Measurements from ENCODE around the gene ADAM23. TPM values are rescaled to one million over a fixed set of nuclear protein-coding genes. Genes with fewer than 3 reads are reported as not detected.

Gene ADAM23
- total RNA-seq, 6 donors from 2014 or later, result 0.15 to 3.5 (median 0.89) TPM; not detected in 1

DNA sequence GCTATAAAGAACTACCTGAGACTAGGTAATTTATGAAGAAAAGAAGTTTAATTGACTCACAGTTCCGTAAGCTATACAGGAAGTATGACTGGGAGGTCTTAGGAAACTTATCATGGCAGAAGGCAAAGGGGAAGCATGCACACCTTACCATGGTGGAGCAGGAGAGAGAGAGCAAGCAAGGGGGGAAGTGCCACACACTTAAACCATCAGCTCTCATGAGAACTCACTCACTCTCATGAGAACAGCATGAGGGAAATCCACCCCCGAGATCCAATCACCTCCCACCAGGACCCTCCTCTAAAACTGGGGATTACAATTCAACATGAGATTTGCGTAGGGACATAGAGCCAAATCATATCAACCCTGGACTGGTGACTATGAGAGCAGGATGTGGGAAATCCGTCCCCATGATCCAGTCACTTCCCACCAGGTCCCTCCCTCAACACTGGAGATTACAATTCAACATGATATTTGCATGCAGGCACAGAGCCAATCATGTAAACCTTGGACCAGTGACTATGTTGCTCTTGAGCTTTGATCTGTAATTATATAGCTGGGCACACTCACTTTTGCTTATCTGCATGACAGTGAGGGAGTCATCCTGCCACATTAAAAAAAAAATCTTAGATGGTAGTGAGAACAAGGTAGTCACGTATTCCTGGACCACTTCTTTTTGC lies 12.9 kb downstream of the ADAM23 start:
- WGBS, 2 donors, result 71 to 78% methylated on average over 3 to 5 of the region's 5 CpGs
- no peak overlapping the region for H3K27ac ChIP-seq
- no peaks in the 10 kb centered on the region for H3K27me3 ChIP-seq
- DNase-seq, result no peak
- H3K36me3 ChIP-seq, result no peaks in the 10 kb centered on the region
- ATAC-seq (ENCODE audit: low FRiP score in 2 of 2), result no peak
- H3K9me3 ChIP-seq, result no peaks in the 10 kb centered on the region
- no peak overlapping the region for H3K4me3 ChIP-seq
- TF ChIP-seq EP300 (IDR thresholded peaks at IDR 0.05) (no peak), CTCF (IDR thresholded peaks at IDR 0.05) (no peak), POLR2A (IDR thresholded peaks at IDR 0.05) (no peak), POLR2AphosphoS5 (IDR thresholded peaks at IDR 0.05) (no peak)
- H3K4me1 ChIP-seq, result no peaks in the 10 kb centered on the region

- Histone ChIP-seq H3K36me3 (no peaks in the 10 kb centered on the region), H3K27me3 (no peaks in the 10 kb centered on the region), H3K4me3 (no peak overlapping the region), H3K4me1 (no peaks in the 10 kb centered on the region), H3K27ac (no peak overlapping the region), H3K9me3 (no peaks in the 10 kb centered on the region)
- WGBS, 2 donors, result 23 to 27% methylated on average over 2 of the region's 2 CpGs
- DNase-seq (no peak), ATAC-seq (ENCODE audit: low FRiP score in 2 of 2) (no peak)
- TF ChIP-seq POLR2AphosphoS5 (IDR thresholded peaks at IDR 0.05) (no peak), POLR2A (IDR thresholded peaks at IDR 0.05) (no peak), CTCF (IDR thresholded peaks at IDR 0.05) (no peak), EP300 (IDR thresholded peaks at IDR 0.05) (no peak)
Measured at GRCh38 chr2:206457188-206457634, 13.9 kb downstream of the ADAM23 start.

- no peak overlapping the region for H3K4me3 ChIP-seq
- ATAC-seq (ENCODE audit: low FRiP score in 2 of 2) (no peak), DNase-seq (no peak)
- H3K27me3 ChIP-seq, result no peaks in the 10 kb centered on the region
- H3K27ac ChIP-seq, result no peak overlapping the region
- H3K9me3 ChIP-seq, result no peaks in the 10 kb centered on the region
- H3K36me3 ChIP-seq, result no peaks in the 10 kb centered on the region
- whole genome bisulfite sequencing, 2 donors, result 43% methylated on average over 6 of the region's 6 CpGs
- TF ChIP-seq EP300 (IDR thresholded peaks at IDR 0.05) (no peak), CTCF (IDR thresholded peaks at IDR 0.05) (no peak), POLR2AphosphoS5 (IDR thresholded peaks at IDR 0.05) (no peak)
- no peaks in the 10 kb centered on the region for H3K4me1 ChIP-seq
Measured at GRCh38 chr2:206462240-206462854, 19.0 kb downstream of the ADAM23 start.

DNA sequence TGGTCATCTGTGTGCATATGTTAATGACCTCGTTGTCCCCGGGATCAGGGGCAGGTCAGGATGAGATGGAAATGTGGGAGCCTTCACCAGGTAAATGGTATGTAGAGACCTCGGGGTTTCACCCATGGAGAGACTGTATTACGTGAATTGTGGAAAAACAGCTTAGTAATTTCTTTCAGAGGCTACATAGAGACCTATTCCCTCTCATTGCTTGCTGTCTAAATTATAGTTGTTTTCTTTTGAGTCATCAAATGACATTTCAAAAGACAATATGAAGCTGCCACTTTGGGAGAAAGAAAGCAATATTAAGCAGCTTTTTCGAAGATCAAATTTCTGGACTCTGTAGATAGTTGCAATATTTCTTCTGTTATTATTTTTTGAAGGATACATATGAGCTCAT lies 20.4 kb downstream of the ADAM23 start:
- H3K4me1 ChIP-seq, result no peaks in the 10 kb centered on the region
- H3K27ac ChIP-seq, result no peak overlapping the region
- H3K9me3 ChIP-seq, result peaks cover 0 to 5% (median 0%) of the 10 kb centered on the region in 4 donors
- TF ChIP-seq POLR2AphosphoS5 (IDR thresholded peaks at IDR 0.05) (no peak), EP300 (IDR thresholded peaks at IDR 0.05) (no peak), POLR2A (IDR thresholded peaks at IDR 0.05) (no peak)
- H3K27me3 ChIP-seq, result no peaks in the 10 kb centered on the region
- H3K4me3 ChIP-seq, result no peak overlapping the region
- WGBS, 2 donors, result 86 to 91% methylated on average over 5 of the region's 5 CpGs
- no peak for ATAC-seq (ENCODE audit: low FRiP score in 2 of 2)
- no peak for DNase-seq
- H3K36me3 ChIP-seq, result no peaks in the 10 kb centered on the region

- TF ChIP-seq POLR2AphosphoS5 (IDR thresholded peaks at IDR 0.05), result no peak
- TF ChIP-seq CTCF (IDR thresholded peaks at IDR 0.05), result no peak
- no peak for TF ChIP-seq POLR2A (IDR thresholded peaks at IDR 0.05)
- no peak for TF ChIP-seq EP300 (IDR thresholded peaks at IDR 0.05)
- WGBS, 2 donors, result 83% methylated on average over 2 of the region's 2 CpGs
- ATAC-seq (ENCODE audit: low FRiP score in 2 of 2), result no peak
Measured at GRCh38 chr2:206464597-206464996, 21.3 kb downstream of the ADAM23 start.

More at GRCh38 chr2:206464597-206464996, 21.3 kb downstream of the ADAM23 start:
- no peaks in the 10 kb centered on the region for H3K36me3 ChIP-seq
- H3K9me3 ChIP-seq, result peaks cover 0 to 5% (median 0%) of the 10 kb centered on the region in 4 donors
- H3K27me3 ChIP-seq, result no peaks in the 10 kb centered on the region
- H3K4me3 ChIP-seq, result no peak overlapping the region
- H3K27ac ChIP-seq, result no peak overlapping the region
- no peaks in the 10 kb centered on the region for H3K4me1 ChIP-seq
- DNase-seq, result no peak

Data from upper lobe of left lung (tissue), 6 donors.